Fibroblast of lung (primary cell): Measurements from ENCODE around the gene NABP1.

Experiments
- EZH2 ChIP-seq: IDR thresholded peaks from 2 replicates; pipeline ENCODE4 v1.5.1; 2012; ENCODE audit warnings: low read length, control low read depth, mild to moderate bottlenecking; ENCODE audit errors: missing control alignments
- TF ChIP-seq, protein P1 (sequence below), 2 donors: IDR thresholded peaks in 1 of 2; conservative IDR thresholded peaks in 1 of 2; 1 replicate in 1 of 2; 2 replicates in 1 of 2; pipeline ENCODE4 v1.5.1; 2011 to 2012; ENCODE audit warnings: low read length in 2 of 2, control low read depth in 1 of 2, inconsistent platforms in 1 of 2, low read depth in 1 of 2, mild to moderate bottlenecking in 1 of 2

DNA sequence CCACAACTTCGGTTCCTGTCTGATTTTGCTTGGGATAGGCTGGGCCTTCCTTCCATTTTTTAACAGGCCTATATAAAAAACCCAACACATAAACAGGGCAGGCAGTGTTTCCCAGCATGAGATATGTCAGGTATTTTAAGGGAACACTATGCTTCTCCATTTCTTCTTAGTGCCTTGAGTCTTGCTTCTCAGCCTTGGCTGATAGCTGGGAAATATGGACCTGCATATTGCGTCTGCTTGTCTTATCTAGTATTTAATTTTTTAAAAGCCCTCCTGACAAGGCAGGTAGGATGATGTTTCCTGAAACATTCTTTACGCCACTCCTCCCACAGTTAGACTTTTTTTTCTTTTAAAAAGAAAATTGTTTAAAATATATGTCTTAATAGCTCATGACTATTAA lies 45.5 kb upstream of the NABP1 start:
- TF ChIP-seq, protein P1, sequence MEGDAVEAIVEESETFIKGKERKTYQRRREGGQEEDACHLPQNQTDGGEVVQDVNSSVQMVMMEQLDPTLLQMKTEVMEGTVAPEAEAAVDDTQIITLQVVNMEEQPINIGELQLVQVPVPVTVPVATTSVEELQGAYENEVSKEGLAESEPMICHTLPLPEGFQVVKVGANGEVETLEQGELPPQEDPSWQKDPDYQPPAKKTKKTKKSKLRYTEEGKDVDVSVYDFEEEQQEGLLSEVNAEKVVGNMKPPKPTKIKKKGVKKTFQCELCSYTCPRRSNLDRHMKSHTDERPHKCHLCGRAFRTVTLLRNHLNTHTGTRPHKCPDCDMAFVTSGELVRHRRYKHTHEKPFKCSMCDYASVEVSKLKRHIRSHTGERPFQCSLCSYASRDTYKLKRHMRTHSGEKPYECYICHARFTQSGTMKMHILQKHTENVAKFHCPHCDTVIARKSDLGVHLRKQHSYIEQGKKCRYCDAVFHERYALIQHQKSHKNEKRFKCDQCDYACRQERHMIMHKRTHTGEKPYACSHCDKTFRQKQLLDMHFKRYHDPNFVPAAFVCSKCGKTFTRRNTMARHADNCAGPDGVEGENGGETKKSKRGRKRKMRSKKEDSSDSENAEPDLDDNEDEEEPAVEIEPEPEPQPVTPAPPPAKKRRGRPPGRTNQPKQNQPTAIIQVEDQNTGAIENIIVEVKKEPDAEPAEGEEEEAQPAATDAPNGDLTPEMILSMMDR (conservative IDR thresholded peaks at IDR 0.05 in 1 of 2, IDR thresholded peaks at IDR 0.05 in 1 of 2; ENCODE audit: low read depth in 1 of 2, low read length in 2 of 2) = no peak
- TF ChIP-seq EZH2 = no peak
